Inflammatory macrophage treated with lipopolysaccharide for 4 hours (primary cell): ENCODE measurements around the gene SERPINB6.
"Not testable (repeated sequence)": the region's sequence is repeated elsewhere in the genome, so short reads cannot be mapped to it uniquely, and the experiment has no call there.

Source experiments
- DNase-seq: peaks from one replicate; pipeline ENCODE4 v3.0.0-alpha.2; 2020

The SERPINB6 gene

DNA sequence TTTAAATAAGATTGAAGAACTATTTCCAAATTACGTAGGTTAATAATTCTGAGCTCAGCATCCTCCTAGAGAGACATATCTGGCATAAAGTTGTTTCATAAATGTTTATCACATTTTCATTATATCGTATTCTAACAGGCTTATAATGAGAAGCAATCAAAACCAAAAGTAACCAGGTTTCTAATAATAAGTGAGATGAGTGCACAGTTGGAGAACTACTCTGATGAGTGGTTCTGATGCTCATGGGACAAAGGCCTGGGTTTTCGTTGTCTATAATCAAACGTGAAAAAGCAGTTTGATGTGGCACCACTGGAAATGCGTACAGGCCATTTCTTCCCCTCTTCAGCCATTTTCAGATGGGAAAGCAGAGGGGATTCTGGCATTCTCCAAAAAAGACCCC is 4.7 kb upstream of the SERPINB6 start:
- DNase-seq = no peak

DNA sequence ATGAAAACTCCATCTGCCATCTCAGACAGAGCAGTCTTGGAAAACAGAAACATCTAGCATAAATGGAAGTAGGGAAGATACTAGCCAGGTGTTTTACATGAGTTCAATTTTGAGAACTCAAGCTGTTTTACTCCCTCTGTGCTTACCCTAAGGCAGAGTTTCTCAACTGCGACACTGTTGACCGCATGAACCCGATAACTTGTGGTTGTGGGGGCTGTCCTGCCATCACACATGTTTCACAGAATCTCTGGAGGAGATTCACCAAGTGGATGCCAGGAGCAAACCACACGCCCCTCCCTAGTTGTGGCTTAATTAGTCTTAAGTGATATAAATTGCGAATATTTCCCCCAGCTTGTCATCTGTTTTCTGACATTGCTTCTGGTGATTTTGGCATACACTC is 2.3 kb upstream of the SERPINB6 start:
- DNase-seq = no peak

DNA sequence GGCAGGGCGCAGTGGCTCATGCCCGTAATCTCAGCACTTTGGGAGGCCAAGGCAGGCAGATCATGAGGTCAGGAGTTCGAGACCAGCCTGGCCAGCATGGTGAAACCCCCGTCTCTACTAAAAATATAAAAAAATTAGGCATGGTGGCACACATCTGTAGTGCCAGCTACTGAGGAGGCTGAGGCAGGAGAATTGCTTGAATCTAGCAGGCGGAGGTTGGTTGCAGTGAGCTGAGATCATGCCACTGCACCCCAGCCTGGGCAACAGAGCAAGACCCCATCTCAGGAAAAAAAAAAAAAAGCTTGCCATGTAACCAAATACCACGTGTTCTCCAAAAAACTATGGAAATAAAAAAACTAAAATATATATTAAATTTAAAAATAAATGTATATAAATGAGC is 1.8 kb upstream of the SERPINB6 start:
- not testable (repeated sequence) for DNase-seq

DNA sequence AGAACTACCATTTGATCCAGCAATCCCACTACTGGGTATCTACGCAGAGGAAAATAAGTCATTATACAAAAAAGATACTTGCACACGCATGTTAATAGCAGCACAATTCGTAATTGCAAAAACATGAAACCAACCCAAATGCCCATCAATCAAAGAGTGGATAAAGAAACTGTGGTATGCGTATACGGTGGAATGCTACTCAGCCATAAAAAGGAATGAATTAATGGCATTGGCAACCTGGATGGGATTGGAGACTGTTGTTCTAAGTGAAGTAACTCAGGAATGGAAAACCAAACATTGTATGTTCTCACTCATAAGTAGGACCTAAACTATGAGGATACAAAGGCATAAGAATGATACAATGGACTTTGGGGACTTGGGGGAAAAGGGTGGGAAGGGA is 1.3 kb upstream of the SERPINB6 start:
- not testable (repeated sequence) for DNase-seq

DNA sequence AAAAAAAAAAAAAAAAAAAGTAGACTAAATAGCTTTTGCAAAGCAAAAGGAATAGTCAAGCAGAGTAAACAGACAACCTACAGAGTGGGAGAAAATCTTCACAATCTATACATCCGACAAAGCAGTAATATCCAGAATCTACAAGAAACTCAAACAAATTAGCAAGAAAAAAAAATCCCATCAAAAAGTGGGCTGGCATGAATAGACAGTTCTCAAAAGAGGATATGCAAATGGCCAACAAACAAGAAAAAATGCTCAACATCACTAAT is 786 bp upstream of the SERPINB6 start:
- peak; percentile 26 for DNase-seq

DNA sequence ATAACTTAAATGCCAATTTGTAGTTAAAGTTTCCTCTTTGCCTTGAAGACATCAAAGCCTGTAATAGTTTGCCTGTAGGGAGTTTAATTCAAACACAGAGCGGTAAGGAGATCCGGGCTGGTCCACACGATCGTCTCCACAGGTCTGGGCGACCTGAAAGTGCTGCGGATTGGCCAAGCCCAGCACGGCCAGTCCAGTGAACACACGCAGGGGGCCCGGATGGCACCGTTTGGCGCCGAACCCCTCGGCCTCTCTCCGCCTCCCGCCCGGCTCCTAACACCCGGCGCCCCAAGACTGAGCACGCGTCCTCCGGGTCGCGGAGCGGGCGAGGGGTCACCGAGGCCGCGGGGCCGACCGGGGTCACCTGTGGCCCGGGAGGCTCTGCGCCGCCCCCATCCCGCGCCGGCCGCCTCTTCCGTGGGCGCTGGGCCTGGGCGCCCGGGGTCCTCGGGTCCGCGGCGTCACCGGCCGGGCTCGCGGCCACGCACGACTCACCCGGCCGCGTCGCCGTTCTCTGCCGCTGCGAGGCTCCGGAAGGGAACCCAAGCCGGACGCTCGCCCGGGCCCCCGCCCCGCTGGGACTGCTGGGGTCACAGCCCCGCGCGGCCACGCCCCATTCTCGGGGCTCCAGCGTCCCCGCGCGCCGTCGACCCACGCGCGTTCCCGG is 481 bp downstream of the SERPINB6 start:
- peak; percentile 70 for DNase-seq

DNA sequence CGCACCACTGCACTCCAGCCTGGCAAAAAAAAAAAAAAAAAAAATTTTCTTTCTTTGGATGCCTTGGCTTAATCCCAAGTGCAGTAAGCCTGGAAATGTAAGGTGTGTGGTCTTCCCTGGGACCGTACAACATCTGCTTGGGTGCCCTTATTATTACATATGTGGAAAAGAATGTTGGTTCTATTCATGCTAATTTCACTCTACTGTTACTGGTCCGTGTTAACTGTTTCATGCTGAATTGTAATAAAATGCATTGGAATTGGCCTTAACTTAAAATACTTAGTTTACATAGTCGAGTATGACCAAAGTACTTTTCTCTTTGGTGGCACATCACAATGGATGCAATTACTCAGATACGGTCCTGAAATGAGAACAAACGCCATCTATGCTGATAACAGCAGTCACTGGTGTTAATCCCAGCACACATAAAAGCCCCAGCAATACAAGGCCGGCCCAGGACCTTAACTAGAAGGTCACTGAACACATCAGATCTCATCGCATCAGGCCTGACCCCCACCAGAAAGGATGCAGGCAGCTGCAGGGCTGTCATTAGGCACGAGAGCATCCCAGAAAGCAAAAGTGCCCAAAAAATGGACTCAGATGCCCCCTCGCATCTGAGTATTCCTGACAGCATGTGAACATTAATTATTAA is 1.2 kb downstream of the SERPINB6 start:
- DNase-seq = no peak

DNA sequence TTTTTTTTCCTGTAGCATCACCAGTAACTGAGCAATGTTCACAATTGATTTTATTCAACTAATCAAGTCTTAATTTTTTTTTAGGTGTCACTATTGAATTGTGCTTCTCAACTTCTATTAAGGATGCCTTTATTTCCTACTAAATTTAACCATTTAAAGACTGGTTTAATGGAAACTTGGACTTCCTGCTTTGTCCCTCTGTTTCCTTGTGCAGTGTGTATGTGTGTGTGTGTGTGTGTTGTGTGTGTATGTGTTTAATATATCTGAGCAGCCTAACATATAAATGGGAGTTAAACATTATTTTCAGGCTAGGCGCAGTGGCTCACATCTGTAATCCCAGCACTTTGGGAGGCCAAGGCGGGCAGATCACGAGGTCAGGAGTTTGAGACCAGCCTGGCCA is 1.8 kb downstream of the SERPINB6 start:
- DNase-seq = no peak

DNA sequence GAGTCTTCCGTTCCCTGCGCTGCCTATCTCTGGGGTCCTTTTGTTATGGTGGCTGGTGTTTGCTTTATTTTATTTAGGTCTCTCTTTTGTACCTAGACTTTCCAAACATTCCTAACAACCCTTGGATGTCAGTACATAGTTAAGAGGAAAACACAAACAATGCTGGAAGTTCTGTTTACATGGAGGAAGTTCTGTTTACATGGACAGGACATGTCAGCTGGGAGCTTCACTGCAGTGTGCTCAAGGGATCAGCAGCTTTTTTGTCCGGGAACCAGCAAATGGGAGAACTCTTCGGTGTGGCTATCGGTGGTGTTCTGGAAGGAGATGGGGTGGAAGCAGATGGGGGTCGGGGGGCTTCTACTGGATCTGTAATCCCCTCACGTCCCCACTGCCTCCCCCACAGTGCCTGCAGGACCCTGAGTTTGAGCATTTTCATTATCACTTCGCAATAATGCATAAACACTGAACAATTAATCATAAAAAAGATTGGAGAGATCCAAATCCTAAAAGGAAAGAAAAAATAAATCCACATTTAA is 2.7 kb downstream of the SERPINB6 start:
- no peak for DNase-seq

DNA sequence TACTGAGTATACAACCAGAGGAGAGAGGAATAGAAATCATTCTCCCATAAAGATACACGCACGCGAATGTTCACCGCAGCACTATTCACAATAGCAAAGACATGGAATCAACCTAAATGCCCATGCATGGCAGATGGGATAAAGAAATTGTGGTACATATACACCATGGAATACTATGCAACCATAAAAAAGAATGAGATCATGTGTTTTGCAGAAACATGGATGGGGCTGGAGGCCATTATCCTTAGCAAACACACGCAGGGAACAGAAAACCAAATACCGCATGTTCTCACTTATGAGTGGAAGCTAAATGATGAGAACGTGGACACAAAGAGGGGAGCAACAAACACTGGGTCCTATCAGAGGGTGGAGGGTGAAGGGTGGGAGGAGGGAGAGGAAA is 3.4 kb downstream of the SERPINB6 start:
- no peak for DNase-seq

DNA sequence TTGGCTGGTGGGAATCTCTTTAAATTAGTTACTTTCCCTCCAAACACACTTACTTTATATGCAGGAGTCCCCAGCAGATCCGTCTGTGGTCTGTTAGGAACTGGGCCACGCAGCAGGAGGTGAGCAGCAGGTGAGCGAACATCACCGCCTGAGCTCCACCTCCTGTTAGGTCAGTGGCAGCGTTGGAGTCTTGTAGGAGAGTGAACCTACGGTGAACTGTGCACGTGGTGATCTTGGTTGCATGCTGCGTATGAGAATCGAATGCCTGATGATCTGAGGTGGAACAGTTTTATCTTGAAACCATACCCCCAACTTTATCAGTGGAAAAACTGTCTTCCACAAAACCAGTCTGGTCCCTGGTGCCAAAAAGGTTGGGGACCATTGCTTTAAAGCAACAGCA is 5.0 kb downstream of the SERPINB6 start:
- DNase-seq = no peak

DNA sequence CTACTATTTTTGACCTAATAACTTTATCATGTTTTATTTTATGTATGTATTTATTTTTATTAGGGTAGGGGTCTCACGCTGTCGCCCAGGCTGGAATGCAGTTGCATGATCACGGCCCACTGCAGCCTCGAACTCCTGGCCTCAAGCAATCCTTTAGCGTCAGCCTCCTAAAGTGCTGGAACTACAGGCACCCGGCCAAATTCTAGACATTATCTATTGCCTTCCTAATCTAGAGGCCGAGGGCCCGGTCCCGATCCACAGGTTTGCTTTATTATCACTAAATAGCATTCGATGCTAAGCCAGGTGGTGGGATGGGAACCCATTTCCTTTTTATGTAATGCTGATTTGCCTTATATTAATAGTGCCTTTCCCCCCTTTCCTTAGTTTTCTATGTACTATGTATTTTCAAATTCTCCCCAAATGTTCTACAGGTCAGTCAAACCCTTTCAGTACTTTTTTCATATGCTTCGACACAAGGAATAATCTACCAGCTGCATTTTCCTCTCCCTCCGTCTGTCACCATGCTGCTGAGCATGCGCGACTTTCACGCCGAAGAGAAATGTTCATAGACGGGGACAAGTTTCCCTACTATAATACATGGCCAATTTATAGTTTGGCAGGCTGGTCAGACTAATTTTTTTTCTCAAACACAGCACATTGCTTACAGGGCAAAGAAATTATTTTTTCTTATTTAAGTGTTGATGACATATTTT is 6.4 kb downstream of the SERPINB6 start:
- DNase-seq = no peak

DNA sequence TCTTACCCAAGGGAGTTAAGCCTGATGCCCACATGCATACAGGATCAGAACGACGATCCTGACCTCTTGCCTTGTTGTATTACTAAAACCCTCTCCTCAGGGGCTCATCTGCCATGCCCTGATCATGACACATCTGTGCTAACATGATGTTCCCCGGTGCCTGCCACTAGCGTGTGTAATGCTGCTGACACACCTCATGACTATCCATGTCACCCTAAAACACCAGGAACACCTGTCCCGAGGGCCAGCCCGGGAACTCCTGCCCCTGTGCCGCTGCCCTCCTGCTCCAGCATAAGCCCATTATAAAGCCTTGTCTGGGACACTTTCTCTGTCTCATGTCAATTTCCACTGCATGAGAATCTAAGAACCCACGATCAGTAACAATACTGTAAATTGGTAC is 7.6 kb downstream of the SERPINB6 start:
- DNase-seq = no peak

DNA sequence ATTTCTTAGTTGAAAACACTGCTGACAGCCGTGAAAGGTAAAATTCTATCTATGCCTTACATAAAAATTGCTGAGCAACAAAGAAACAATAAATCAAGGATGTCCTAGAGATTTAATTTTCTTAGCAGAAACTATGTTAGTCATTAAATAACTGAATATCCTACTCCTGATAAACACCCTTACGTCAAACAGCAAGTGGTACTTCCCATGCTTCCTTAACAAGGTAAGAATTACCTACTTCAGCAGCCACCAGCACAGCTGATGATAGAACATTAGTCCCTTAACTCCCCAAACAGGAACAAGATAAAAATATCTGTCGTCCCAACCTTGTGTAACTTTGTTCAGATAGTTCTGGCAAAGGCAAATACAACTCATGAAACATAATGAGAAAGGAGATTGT is 8.7 kb downstream of the SERPINB6 start:
- DNase-seq = no peak

DNA sequence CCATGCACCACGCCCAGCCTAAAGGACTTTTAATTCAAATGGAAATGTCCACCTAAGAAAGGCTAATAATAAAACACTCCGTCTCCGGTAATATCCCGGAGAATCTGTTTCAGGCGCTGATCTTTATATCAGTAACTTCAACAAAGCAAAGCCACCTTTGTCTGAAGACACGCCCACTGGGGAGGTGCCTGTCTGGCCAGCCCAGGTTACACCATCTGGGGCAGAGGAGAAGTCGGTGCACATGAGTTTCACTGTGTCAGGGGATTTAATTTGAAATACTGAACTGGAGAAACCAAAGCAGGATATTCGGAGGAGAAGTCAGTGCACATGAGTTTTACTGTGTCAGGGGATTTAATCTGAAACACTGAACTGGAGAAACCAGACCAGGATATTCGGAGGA is 9.4 kb downstream of the SERPINB6 start:
- DNase-seq = peak; percentile 78

DNA sequence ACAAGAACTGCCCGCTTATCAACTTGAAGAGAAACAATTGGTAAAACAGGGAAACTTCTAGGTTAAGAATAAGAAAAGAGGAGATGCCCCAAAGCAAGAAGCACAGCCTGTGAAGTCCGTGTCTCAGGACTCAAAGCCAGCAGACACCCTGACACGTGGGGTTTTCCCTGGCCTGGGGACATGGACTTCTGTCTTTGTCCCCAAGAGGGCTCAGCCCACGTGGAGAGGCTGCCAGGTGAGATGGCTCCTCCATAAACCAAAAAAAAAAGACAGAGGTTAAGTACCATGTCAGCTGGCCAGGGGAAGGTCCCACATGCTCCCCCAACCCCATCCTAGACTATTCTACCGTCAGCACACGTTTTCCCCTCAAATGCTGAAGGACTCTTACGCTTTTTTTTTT is 9.9 kb downstream of the SERPINB6 start:
- DNase-seq = peak; percentile 43

DNA sequence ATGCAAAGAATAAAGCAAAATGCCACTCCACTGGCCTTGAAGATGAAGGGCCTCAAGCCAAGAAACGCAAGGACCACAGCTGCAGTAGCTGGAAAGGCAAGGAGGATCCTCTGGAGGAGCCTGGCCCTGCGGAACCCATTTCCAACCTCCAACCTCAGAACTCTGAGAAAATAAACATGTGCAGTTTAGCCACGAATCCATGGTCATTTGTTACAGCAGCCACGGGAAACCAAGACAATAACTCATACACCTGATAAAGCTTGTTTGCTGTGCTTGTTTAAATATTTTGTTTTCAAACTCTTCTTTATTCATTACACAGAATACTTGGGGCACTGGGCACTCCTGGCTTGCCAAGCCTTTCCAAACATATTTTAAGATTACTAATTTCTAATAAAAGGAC is 10.4 kb downstream of the SERPINB6 start:
- DNase-seq = no peak

DNA sequence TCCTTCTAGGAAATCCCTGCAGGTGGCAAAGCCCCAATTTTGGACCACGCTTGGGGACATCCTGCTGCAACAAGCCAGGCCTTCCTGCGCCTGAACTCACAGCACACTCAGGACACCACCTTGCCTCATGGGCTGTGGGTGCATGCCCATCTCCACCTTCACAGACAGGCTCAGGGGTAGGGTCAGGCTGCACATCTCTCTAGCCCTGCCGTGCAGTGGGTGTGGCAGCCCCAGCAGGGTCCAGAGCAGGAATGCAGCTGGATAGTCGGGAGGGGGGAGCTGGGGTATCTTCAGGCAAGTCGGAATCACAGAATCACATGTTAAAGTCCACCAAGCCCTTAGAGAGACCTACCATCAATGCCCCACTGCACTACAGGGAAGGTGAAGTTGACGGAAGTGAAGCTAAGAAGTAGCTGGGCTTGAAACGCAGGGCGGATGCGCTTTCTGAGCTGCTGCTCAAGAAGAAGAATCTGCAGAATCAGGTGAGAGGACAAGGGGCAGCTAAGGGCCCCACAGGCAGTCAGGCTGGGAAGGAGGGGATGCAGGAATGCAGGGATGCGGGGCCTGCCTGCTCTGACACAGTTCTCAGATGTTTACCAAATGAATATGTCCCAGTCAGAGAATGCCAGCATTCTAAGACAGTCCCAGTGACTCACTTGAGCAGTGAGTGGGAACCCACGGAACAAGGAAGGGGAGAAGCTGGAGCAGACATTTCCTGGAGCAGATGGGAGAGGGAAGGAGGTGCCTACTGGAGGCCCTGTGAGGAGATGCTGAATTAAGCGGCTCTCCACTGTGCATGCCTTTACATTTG is 11.3 kb downstream of the SERPINB6 start:
- no peak for DNase-seq

DNA sequence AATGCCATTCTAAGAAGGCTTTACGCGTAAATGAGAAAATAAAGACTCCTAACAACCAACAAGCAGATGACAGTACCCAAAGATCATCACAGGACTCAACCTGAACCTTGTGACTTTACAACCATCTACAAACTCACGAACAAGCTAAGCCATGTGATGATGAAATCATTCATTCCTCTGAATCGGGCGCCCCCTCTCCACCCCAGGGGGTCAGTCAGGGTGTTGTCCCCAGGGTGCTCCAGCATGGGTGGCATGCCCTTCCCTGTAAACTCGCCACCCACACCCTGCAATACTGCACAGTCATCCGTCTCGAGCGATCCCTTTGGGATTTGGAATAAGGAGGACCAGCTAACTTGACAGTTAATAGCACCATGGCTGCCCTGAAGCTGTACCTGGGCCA is 12.6 kb downstream of the SERPINB6 start:
- peak; percentile 35 for DNase-seq

DNA sequence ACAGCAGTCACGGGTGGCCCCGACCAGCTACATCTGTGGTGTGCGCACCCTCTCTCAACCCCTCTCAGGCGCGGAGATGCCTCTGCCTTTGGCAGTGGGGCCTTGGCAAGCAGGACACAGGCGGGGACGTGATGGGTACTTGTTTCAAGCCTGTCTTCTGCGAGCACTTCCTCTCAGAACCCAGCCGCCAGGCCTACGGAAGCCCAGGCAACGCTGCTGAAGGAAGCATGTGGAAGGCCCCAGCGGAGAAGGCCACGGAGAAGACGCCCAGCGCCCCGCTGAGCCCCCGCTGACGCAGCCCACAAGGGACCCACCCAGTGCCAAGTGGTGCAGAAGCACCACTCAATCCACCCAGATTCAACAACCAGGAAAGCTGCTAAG is 13.0 kb downstream of the SERPINB6 start:
- DNase-seq = peak; percentile 64

DNA sequence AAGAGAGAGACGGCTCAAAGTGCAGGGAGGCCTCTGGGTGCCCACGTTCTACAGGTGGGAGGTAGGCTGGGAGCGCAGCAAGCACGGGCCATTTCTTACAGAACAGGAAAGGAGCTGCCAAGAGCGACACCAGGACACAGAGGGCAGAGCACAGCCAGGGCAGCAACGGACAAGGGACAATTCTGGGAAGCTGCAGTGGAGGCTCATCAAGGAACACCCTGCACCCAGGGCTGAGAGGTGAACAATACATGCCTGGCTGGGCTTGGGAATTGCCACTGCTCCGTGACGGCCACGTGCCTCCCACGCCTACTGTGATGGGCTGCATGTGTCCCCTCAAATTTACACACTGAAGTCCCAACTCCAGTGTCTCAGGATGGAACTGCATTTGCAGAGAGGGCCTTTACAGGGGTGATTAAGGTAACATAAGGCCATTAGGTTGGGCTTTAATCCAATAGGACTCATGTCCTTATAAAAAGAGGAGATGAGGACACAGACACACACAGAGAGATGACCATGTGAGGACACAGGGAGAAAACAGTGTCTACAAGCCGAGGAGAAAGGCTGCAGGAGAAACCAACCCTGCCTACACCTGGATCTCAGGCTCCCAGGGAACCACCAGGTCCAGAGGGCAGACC is 13.6 kb downstream of the SERPINB6 start:
- no peak for DNase-seq

DNA sequence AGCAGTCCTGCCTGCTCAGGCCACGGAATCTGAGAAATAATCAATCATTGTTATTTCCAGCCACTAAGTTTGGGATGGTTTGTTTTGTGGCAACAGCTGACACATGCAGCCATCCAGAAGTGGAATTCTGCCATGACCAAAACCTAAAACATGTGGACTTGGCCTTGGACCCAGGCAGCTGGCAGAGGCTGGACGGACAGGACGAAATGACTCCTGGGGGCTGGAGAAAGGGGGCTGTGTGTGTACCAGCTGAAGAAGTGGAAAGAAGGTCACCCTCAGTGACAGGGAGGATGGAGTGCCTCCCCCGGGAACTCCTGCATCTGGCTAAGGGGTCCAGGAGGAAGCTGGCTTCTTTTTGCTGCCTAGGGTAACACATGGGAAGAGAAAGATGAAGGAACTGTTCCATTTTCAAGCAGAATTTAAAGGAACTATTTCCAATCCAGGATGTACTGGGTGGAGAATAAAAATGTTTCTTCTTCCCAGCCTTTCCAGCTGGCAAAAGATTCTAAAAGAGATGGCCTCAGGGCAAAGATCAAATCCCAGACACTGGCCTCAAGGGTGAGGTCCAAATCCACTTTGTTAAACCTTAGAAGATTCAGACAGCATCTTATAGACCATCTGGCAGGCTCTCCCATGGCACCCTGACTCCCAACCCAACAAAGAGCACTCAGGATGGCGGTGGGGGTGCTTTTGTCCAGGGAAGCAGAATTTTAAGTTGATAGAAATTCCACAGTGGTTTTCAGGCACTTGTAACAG is 14.3 kb downstream of the SERPINB6 start:
- DNase-seq = no peak
